ENCODE data around the gene MRPL28.
"Not testable (repeated sequence)": the region's sequence is repeated elsewhere in the genome, so short reads cannot be mapped to it uniquely, and the experiment has no call there.

DNA sequence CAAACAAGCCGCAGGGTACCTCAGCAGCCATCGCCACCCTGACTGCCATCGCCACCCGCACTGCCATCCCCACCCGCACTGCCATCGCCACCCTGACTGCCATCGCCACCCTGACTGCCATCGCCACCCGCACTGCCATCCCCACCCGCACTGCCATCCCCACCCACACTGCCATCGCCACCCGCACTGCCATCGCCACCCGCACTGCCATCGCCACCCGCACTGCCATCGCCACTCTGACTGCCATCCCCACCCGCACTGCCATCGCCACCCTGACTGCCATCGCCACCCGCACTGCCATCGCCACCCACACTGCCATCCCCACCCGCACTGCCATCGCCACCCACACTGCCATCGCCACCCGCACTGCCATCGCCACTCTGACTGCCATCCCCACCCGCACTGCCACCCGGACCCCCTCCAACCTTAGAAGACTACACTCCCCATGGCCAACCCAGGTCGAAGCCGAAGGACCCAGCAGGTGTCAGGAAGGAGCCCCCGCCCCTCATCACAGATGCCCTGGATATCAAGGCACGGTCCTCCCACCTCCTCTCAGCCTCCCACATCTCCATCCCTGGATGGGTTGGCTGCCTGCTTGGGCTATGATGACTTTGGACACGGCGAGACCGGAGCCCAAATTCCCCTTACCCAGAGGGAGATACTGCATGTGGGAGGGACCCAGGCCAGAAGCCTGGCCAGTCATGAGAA lies 7.9 kb upstream of the MRPL28 start:
- TF ChIP-seq, protein P1, sequence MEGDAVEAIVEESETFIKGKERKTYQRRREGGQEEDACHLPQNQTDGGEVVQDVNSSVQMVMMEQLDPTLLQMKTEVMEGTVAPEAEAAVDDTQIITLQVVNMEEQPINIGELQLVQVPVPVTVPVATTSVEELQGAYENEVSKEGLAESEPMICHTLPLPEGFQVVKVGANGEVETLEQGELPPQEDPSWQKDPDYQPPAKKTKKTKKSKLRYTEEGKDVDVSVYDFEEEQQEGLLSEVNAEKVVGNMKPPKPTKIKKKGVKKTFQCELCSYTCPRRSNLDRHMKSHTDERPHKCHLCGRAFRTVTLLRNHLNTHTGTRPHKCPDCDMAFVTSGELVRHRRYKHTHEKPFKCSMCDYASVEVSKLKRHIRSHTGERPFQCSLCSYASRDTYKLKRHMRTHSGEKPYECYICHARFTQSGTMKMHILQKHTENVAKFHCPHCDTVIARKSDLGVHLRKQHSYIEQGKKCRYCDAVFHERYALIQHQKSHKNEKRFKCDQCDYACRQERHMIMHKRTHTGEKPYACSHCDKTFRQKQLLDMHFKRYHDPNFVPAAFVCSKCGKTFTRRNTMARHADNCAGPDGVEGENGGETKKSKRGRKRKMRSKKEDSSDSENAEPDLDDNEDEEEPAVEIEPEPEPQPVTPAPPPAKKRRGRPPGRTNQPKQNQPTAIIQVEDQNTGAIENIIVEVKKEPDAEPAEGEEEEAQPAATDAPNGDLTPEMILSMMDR (IDR thresholded peaks at IDR 0.05; ENCODE audit: low read depth, low read length, missing input control), result not testable (repeated sequence)
- not testable (repeated sequence) for TF ChIP-seq GABPA (IDR thresholded peaks at IDR 0.05 in 1 of 2, conservative IDR thresholded peaks at IDR 0.05 in 1 of 2); YY1 (IDR thresholded peaks at IDR 0.05); TAF1 (conservative IDR thresholded peaks at IDR 0.05); RAD21 (IDR thresholded peaks at IDR 0.05); HNF4G (IDR thresholded peaks at IDR 0.05)
- TF ChIP-seq, protein P2, sequence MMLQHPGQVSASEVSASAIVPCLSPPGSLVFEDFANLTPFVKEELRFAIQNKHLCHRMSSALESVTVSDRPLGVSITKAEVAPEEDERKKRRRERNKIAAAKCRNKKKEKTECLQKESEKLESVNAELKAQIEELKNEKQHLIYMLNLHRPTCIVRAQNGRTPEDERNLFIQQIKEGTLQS (IDR thresholded peaks at IDR 0.05), result not testable (repeated sequence)
- TF ChIP-seq, protein P3, sequence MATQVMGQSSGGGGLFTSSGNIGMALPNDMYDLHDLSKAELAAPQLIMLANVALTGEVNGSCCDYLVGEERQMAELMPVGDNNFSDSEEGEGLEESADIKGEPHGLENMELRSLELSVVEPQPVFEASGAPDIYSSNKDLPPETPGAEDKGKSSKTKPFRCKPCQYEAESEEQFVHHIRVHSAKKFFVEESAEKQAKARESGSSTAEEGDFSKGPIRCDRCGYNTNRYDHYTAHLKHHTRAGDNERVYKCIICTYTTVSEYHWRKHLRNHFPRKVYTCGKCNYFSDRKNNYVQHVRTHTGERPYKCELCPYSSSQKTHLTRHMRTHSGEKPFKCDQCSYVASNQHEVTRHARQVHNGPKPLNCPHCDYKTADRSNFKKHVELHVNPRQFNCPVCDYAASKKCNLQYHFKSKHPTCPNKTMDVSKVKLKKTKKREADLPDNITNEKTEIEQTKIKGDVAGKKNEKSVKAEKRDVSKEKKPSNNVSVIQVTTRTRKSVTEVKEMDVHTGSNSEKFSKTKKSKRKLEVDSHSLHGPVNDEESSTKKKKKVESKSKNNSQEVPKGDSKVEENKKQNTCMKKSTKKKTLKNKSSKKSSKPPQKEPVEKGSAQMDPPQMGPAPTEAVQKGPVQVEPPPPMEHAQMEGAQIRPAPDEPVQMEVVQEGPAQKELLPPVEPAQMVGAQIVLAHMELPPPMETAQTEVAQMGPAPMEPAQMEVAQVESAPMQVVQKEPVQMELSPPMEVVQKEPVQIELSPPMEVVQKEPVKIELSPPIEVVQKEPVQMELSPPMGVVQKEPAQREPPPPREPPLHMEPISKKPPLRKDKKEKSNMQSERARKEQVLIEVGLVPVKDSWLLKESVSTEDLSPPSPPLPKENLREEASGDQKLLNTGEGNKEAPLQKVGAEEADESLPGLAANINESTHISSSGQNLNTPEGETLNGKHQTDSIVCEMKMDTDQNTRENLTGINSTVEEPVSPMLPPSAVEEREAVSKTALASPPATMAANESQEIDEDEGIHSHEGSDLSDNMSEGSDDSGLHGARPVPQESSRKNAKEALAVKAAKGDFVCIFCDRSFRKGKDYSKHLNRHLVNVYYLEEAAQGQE (IDR thresholded peaks at IDR 0.05), result not testable (repeated sequence)
- TF ChIP-seq, protein P4, sequence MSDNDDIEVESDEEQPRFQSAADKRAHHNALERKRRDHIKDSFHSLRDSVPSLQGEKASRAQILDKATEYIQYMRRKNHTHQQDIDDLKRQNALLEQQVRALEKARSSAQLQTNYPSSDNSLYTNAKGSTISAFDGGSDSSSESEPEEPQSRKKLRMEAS (IDR thresholded peaks at IDR 0.05), result not testable (repeated sequence)

All from liver (tissue), 3 donors.